B cell (primary cell): ENCODE data around the gene SORD. TPM values are rescaled to one million over a fixed set of nuclear protein-coding genes. Genes with fewer than 3 reads are reported as not detected.
A peak's percentile ranks its signal among the peaks of the same experiment; 100 is the strongest.

Source experiments
- ATAC-seq: fragments of 200-7000 bp; cut with Tn5 transposase; one replicate; pipeline ENCODE4 v1.10.0; 2021; ENCODE audit warnings: low read depth, mild to moderate bottlenecking, moderate number of reproducible peaks, moderate library complexity
- CTCF ChIA-PET: fragments of 350-600 bp; sonication (Branson Sonifier 250); formaldehyde crosslinking; loops from one replicate; lab custom pipeline; 2021; ENCODE audit warnings: antibody characterized with exemption, inconsistent platforms; lab: Charles Lee
- POLR2A ChIA-PET: fragments of 350-600 bp; sonication (Branson Sonifier 250); formaldehyde crosslinking; loops from one replicate; lab custom pipeline; 2021; ENCODE audit warnings: antibody characterized with exemption; lab: Charles Lee
- DNase-seq: peaks from one replicate; pipeline ENCODE4 v3.0.0; 2013
- H2AFZ ChIP-seq: 2 replicates; pipeline ENCODE4 v1.6.1; 2012; ENCODE audit warnings: mild to moderate bottlenecking, low read depth, low read length; ENCODE audit not compliant: insufficient read depth, poor library complexity, severe bottlenecking
- H3K27ac ChIP-seq, 2 donors: 1 replicate in 1 of 2; 2 replicates in 1 of 2; pipeline ENCODE4 v1.5.1; 2012 to 2013; ENCODE audit warnings: low read length in 2 of 2, mild to moderate bottlenecking in 2 of 2, moderate library complexity in 1 of 2
- H3K27me3 ChIP-seq, 4 experiments: fragments of 200-600 bp in 1 of 4; sonication (generic) in 1 of 4; replicated peaks in 1 of 4; 1 replicate in 2 of 4; 2 replicates in 2 of 4; pipeline versions ENCODE4 v1.6.1 to v1.7.0; 2013 to 2016; ENCODE audit warnings: low read length in 3 of 4, mild to moderate bottlenecking in 2 of 4, mixed read lengths in 1 of 4, moderate library complexity in 1 of 4; ENCODE audit not compliant: insufficient read depth in 4 of 4, control insufficient read depth in 3 of 4; ENCODE audit errors: control extremely low read depth in 1 of 4
- H3K36me3 ChIP-seq, 2 experiments: replicated peaks in 1 of 2; 1 replicate in 1 of 2; 2 replicates in 1 of 2; pipeline versions ENCODE4 v1.6.1 to v1.7.1; 2013; ENCODE audit warnings: low read length in 1 of 2; ENCODE audit not compliant: insufficient read depth in 2 of 2, control insufficient read depth in 1 of 2; ENCODE audit errors: control extremely low read depth in 1 of 2, extremely low read depth in 1 of 2
- H3K4me1 ChIP-seq, 2 donors: fragments of 200-600 bp in 1 of 2; sonication (generic) in 1 of 2; 1 replicate in 1 of 2; 2 replicates in 1 of 2; pipeline versions ENCODE4 v1.5.1 to v1.6.1; 2013 to 2017; ENCODE audit warnings: low read length in 2 of 2; ENCODE audit not compliant: control insufficient read depth in 2 of 2, insufficient read depth in 2 of 2
- H3K4me2 ChIP-seq: replicated peaks from 2 replicates; pipeline ENCODE3; 2012; ENCODE audit warnings: mild to moderate bottlenecking, low read depth, low read length; ENCODE audit not compliant: poor library complexity, severe bottlenecking
- H3K4me3 ChIP-seq, 5 experiments: fragments of 200-600 bp in 1 of 5; sonication (generic) in 1 of 5; 1 replicate in 3 of 5; 2 replicates in 2 of 5; pipeline versions ENCODE4 v1.5.1 to v1.7.0; 2011 to 2016; ENCODE audit warnings: low read length in 4 of 5, mild to moderate bottlenecking in 4 of 5, low read depth in 2 of 5, control low read depth in 1 of 5, moderate library complexity in 1 of 5; ENCODE audit not compliant: insufficient read depth in 1 of 5; ENCODE audit errors: control extremely low read depth in 1 of 5, extremely low read depth in 1 of 5
- H3K79me2 ChIP-seq: fragments of 200-600 bp; sonication (generic); one replicate; pipeline ENCODE4 v1.6.0; 2016; ENCODE audit warnings: low read length; ENCODE audit not compliant: control insufficient read depth, insufficient read depth
- H3K9ac ChIP-seq: fragments of 200-600 bp; sonication (generic); 2 replicates; pipeline ENCODE4 v1.6.1; 2017; ENCODE audit warnings: mild to moderate bottlenecking, low read length, moderate library complexity
- H3K9me3 ChIP-seq, 3 donors: one replicate each; pipeline versions ENCODE4 v1.6.1 to v1.7.1; 2013; ENCODE audit warnings: low read length in 2 of 3; ENCODE audit not compliant: control insufficient read depth in 2 of 3, insufficient read depth in 1 of 3; ENCODE audit errors: control extremely low read depth in 1 of 3
- H4K20me1 ChIP-seq: 2 replicates; pipeline ENCODE4 v1.6.0; 2012; ENCODE audit warnings: mild to moderate bottlenecking, low read length; ENCODE audit not compliant: insufficient read depth, control insufficient read depth, poor library complexity, severe bottlenecking
- H3K27ac Mint-ChIP-seq: one replicate; pipeline ENCODE4 v1.8.0; 2021; ENCODE audit warnings: mixed read lengths
- H3K27me3 Mint-ChIP-seq: one replicate; pipeline ENCODE4 v1.8.0; 2021; ENCODE audit warnings: mixed read lengths
- H3K4me1 Mint-ChIP-seq: one replicate; pipeline ENCODE4 v1.8.0; 2021; ENCODE audit warnings: mixed read lengths
- H3K4me3 Mint-ChIP-seq: one replicate; pipeline ENCODE4 v1.8.0; 2021; ENCODE audit warnings: mixed read lengths
- H3K9me3 Mint-ChIP-seq: one replicate; pipeline ENCODE4 v1.8.0; 2022; ENCODE audit warnings: mixed read lengths; ENCODE audit not compliant: insufficient read depth
- EZH2 ChIP-seq: IDR thresholded peaks from 2 replicates; pipeline ENCODE4 v1.6.1; 2012; ENCODE audit warnings: borderline replicate concordance, low read depth, mild to moderate bottlenecking, moderate library complexity, low read length; ENCODE audit not compliant: insufficient read depth, poor library complexity, severe bottlenecking
- WGBS: methylation state at CpG from one replicate; pipeline ENCODE4 v1.1.5; 2013; ENCODE audit warnings: missing lambda C conversion rate; ENCODE audit not compliant: insufficient coverage; 5-methylcytosine and 5-hydroxymethylcytosine counted together
- intact Hi-C: fragments of 100-400 bp; cut with micrococcal nuclease; formaldehyde crosslinking; loops from one replicate; pipeline ENCODE4 v1.10.0; 2022
- polyA plus RNA-seq: library from polyadenylated mRNA; depleted of rRNA; stranded (reverse); fragments of >200 nt; gene quantifications from 2 replicates; pipeline ENCODE4 v1.2.3, GENCODE V29; 2012
- total RNA-seq, 2 donors: library from RNA; stranded (reverse); fragments of 120-200 nt in 1 of 2; gene quantifications; 1 replicate in 1 of 2; 2 replicates in 1 of 2; pipeline versions ENCODE4 v1.2.3 to v1.2.4, GENCODE V29; 2013 to 2022
- TF ChIP-seq, protein P1 (sequence below): fragments of 200-600 bp; IDR thresholded peaks from one replicate; pipeline ENCODE4 v1.8.0; 2022; ENCODE audit warnings: antibody characterized with exemption, mild to moderate bottlenecking

SORD gene
- total and polyA plus RNA-seq, 2 donors (not counting 1 experiment from before 2014, with no cell fraction given), result 22.2 to 25.8 TPM

DNA sequence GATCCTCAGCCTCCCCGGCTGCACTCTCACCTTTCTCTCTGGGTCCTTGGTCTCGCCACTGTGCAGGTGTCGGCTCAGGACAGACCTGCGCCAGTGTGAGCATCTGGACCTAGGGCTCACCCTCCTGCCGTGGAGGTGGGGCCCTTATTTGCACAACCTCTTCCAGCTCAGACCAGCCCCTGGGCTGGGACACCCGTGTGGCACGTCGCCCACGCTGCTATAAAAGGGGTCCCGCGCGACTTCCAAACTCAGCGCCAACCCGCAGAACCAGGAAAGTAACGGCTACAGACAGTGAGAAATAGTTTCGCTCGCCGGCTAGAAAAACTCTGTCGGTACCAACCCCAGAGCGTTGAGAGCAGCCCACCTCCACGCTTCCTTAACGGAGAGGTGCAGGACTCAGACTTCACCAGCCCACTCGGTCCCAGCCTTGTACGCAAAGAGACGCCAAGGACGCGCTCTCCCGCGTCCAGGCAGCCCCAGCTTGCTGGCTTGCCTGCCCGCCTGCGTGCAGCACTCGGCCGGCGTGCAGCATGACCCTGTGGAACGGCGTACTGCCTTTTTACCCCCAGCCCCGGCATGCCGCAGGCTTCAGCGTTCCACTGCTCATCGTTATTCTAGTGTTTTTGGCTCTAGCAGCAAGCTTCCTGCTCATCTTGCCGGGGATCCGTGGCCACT is 91.2 kb downstream of the SORD start, which contains the start of the genes DUOX2 and DUOXA2:
Gene DUOX2, minus strand, starts transcription at position 97 of the 675 bp plus-strand sequence. CDS start 761 bp downstream, outside the sequence.
Gene DUOXA2, plus strand, starts transcription at position 251 of the 675 bp plus-strand sequence. Its CDS starts 280 bp downstream, at position 531.
- H3K27ac Mint-ChIP-seq, result no peak within 1 kb of the TSS
- Histone ChIP-seq H3K36me3 (no peaks in the 10 kb centered on the region), H2AFZ (peak within 1 kb of the TSS; percentile 34), H3K9ac (peak within 1 kb of the TSS; percentile 52), H4K20me1 (no peaks in the 10 kb centered on the region), H3K27me3 (peaks cover 0 to 82% (median 64%) of the 10 kb centered on the region in 4 experiments), H3K4me1 (peaks cover 54 to 61% of the 10 kb centered on the region in 2 donors), H3K4me2 (peak within 1 kb of the TSS; percentile 72), H3K27ac (no peak within 1 kb of the TSS), H3K79me2 (no peaks in the 10 kb centered on the region), H3K9me3 (peaks cover 0 to 43% (median 0%) of the 10 kb centered on the region in 3 donors), H3K4me3 (peak within 1 kb of the TSS in 4 of 5 experiments; percentile 17 to 47 (median 24))
- TF ChIP-seq, protein P1, sequence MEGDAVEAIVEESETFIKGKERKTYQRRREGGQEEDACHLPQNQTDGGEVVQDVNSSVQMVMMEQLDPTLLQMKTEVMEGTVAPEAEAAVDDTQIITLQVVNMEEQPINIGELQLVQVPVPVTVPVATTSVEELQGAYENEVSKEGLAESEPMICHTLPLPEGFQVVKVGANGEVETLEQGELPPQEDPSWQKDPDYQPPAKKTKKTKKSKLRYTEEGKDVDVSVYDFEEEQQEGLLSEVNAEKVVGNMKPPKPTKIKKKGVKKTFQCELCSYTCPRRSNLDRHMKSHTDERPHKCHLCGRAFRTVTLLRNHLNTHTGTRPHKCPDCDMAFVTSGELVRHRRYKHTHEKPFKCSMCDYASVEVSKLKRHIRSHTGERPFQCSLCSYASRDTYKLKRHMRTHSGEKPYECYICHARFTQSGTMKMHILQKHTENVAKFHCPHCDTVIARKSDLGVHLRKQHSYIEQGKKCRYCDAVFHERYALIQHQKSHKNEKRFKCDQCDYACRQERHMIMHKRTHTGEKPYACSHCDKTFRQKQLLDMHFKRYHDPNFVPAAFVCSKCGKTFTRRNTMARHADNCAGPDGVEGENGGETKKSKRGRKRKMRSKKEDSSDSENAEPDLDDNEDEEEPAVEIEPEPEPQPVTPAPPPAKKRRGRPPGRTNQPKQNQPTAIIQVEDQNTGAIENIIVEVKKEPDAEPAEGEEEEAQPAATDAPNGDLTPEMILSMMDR, result no peak
- TF ChIP-seq EZH2, result no peak
- ChIA-PET CTCF (interaction anchor here (0.6 to 5.5 kb wide), 5 partner anchors 12 to 261 kb away, joined by 3 to 32 read pairs (median 3); partner anchors contain the start of gene SORD), POLR2A (no interaction called here)
- intact Hi-C loops, result loop anchor here (10.0 kb wide), 1 partner anchor 81 kb away; no protein-coding TSS in a partner anchor
- H3K4me3 Mint-ChIP-seq, result peak within 1 kb of the TSS; percentile 85
- no peaks in the 10 kb centered on the region for H3K9me3 Mint-ChIP-seq
- DNase-seq, result peak; percentile 45
- H3K27me3 Mint-ChIP-seq, result peaks cover 72% of the 10 kb centered on the region
- peaks cover 56% of the 10 kb centered on the region for H3K4me1 Mint-ChIP-seq
- no peak for ATAC-seq
- WGBS, result 3% methylated on average over 42 of the region's 42 CpGs

DNA sequence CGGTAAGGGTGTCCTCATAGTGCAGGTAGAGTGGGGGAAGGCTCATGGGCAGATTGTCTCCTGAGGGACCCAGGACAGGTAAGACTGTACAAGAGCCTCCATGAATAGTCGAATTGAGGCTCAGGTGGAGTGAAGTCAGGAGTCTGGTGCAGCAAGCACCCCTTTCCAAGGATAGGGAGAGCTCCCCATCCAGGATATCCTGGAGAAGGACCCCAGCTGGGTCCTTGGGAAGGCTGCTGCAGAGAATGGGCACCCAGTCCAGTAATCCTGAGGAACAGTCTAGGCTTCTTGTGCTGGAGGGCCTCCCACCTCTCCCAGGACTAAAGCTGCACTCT is 91.7 kb downstream of the SORD start:
- WGBS, result 6% methylated on average over 2 of the region's 2 CpGs
- H3K27me3 Mint-ChIP-seq, result peaks cover 72% of the 10 kb centered on the region
- no peak for TF ChIP-seq EZH2
- TF ChIP-seq, protein P1, result no peak
- H3K9me3 Mint-ChIP-seq, result no peaks in the 10 kb centered on the region
- peak overlapping the region; percentile 85 for H3K4me3 Mint-ChIP-seq
- Histone ChIP-seq H3K4me1 (peaks cover 54 to 61% of the 10 kb centered on the region in 2 donors), H3K36me3 (no peaks in the 10 kb centered on the region), H3K9me3 (peaks cover 0 to 43% (median 0%) of the 10 kb centered on the region in 3 donors), H3K4me3 (peak overlapping the region in 1 of 5 experiments; percentile 47), H2AFZ (peak overlapping the region; percentile 34), H3K4me2 (peak overlapping the region; percentile 72), H3K27me3 (peaks cover 0 to 83% (median 60%) of the 10 kb centered on the region in 4 experiments), H4K20me1 (no peaks in the 10 kb centered on the region), H3K79me2 (no peaks in the 10 kb centered on the region), H3K27ac (no peak overlapping the region), H3K9ac (peak overlapping the region; percentile 52)
- H3K27ac Mint-ChIP-seq, result no peak overlapping the region
- ChIA-PET CTCF (interaction anchor here (0.9 to 5.5 kb wide), 3 partner anchors 11 to 261 kb away, joined by 3 to 32 read pairs (median 3); no protein-coding TSS in a partner anchor), POLR2A (no interaction called here)
- intact Hi-C loops, result loop anchor here (5.0 to 10.0 kb wide), 2 partner anchors 80 to 262 kb away; no protein-coding TSS in a partner anchor
- DNase-seq (no peak), ATAC-seq (no peak)
- peaks cover 56% of the 10 kb centered on the region for H3K4me1 Mint-ChIP-seq
